ENCODE results near the gene URB2. TPM values are rescaled to one million over a fixed set of nuclear protein-coding genes. Genes with fewer than 3 reads are reported as not detected.

The URB2 gene
- total RNA-seq, 1 donor from 2014 or later: 16.5 TPM

GRCh38 chr1:229627003-229627402 lies 956 bp downstream of the URB2 start:
- Mint-ChIP-seq H3K27ac (peak overlapping the region; percentile 97), H3K9me3 (no peaks in the 10 kb centered on the region), H3K36me3 (peaks cover 8% of the 10 kb centered on the region), H3K27me3 (no peaks in the 10 kb centered on the region), H3K4me3 (peak overlapping the region; percentile 99), H3K4me1 (ENCODE audit: unreplicated experiment) (peaks cover 27% of the 10 kb centered on the region)
- TF ChIP-seq CTCF (conservative IDR thresholded peaks at IDR 0.05): no peak
- no peak for DNase-seq (ENCODE audit: extremely low spot score, unreplicated experiment)

GRCh38 chr1:229629261-229629660 lies 3.2 kb downstream of the URB2 start:
- H3K27me3 Mint-ChIP-seq: no peaks in the 10 kb centered on the region
- TF ChIP-seq CTCF (conservative IDR thresholded peaks at IDR 0.05): no peak
- no peaks in the 10 kb centered on the region for H3K9me3 Mint-ChIP-seq
- H3K4me3 Mint-ChIP-seq: no peak overlapping the region
- peaks cover 17% of the 10 kb centered on the region for H3K4me1 Mint-ChIP-seq (ENCODE audit: unreplicated experiment)
- no peak overlapping the region for H3K27ac Mint-ChIP-seq
- no peak for DNase-seq (ENCODE audit: extremely low spot score, unreplicated experiment)
- H3K36me3 Mint-ChIP-seq: peaks cover 8% of the 10 kb centered on the region

GRCh38 chr1:229631148-229631547 lies 5.1 kb downstream of the URB2 start:
- Mint-ChIP-seq H3K4me1 (ENCODE audit: unreplicated experiment) (peaks cover 12% of the 10 kb centered on the region), H3K36me3 (peaks cover 14% of the 10 kb centered on the region), H3K27me3 (no peaks in the 10 kb centered on the region), H3K4me3 (no peak overlapping the region), H3K27ac (no peak overlapping the region), H3K9me3 (no peaks in the 10 kb centered on the region)
- no peak for TF ChIP-seq CTCF (conservative IDR thresholded peaks at IDR 0.05)
- no peak for DNase-seq (ENCODE audit: extremely low spot score, unreplicated experiment)

- Mint-ChIP-seq H3K4me3 (no peak overlapping the region), H3K9me3 (no peaks in the 10 kb centered on the region)
- no peak for DNase-seq (ENCODE audit: extremely low spot score, unreplicated experiment)
These were observed 5.9 kb downstream of the URB2 start for GRCh38 chr1:229631966-229632365.

GRCh38 chr1:229636042-229636441 lies 10.0 kb downstream of the URB2 start:
- Mint-ChIP-seq H3K4me1 (ENCODE audit: unreplicated experiment) (no peaks in the 10 kb centered on the region), H3K27ac (no peak overlapping the region), H3K4me3 (no peak overlapping the region), H3K36me3 (peaks cover 20% of the 10 kb centered on the region), H3K9me3 (no peaks in the 10 kb centered on the region), H3K27me3 (no peaks in the 10 kb centered on the region)
- TF ChIP-seq CTCF (conservative IDR thresholded peaks at IDR 0.05): no peak
- DNase-seq (ENCODE audit: extremely low spot score, unreplicated experiment): no peak

More at GRCh38 chr1:229631966-229632365, 5.9 kb downstream of the URB2 start:
- H3K36me3 Mint-ChIP-seq: peaks cover 20% of the 10 kb centered on the region
- peaks cover 7% of the 10 kb centered on the region for H3K4me1 Mint-ChIP-seq (ENCODE audit: unreplicated experiment)
- no peaks in the 10 kb centered on the region for H3K27me3 Mint-ChIP-seq
- no peak for TF ChIP-seq CTCF (conservative IDR thresholded peaks at IDR 0.05)
- no peak overlapping the region for H3K27ac Mint-ChIP-seq

- Mint-ChIP-seq H3K27me3 (no peaks in the 10 kb centered on the region), H3K4me1 (ENCODE audit: unreplicated experiment) (no peaks in the 10 kb centered on the region), H3K36me3 (peaks cover 16% of the 10 kb centered on the region), H3K4me3 (no peak overlapping the region), H3K27ac (no peak overlapping the region), H3K9me3 (no peaks in the 10 kb centered on the region)
- no peak for TF ChIP-seq CTCF (conservative IDR thresholded peaks at IDR 0.05)
- DNase-seq (ENCODE audit: extremely low spot score, unreplicated experiment): no peak
These were observed 11.7 kb downstream of the URB2 start for GRCh38 chr1:229637746-229638145.
